Endothelial cell of umbilical vein (primary cell): ENCODE measurements around the gene IL3. TPM values are rescaled to one million over a fixed set of nuclear protein-coding genes. Genes with fewer than 3 reads are reported as not detected.

ENCODE experiments used
- Bru-seq: library from RNA; stranded (reverse); fragments of 400-500 nt; gene quantifications from one replicate; lab custom pipeline; 2021; lab: Mats Ljungman, UMichigan
- BruChase-seq, 2 experiments: library from RNA; stranded (reverse); fragments of 400-500 nt; gene quantifications; one replicate each; lab custom pipeline; 2021; lab: Mats Ljungman, UMichigan
- BruUV-seq: library from RNA; stranded (reverse); fragments of 400-500 nt; replicated peaks from 2 replicates; lab custom pipeline; 2021; lab: Mats Ljungman, UMichigan
- CTCF ChIA-PET: fragments of 300-600, 350-600 bp; sonication (Branson Sonifier 250); formaldehyde crosslinking; loops from one replicate; lab custom pipeline; 2021; ENCODE audit warnings: antibody characterized with exemption, inconsistent platforms; lab: Charles Lee
- POLR2A ChIA-PET: fragments of 300-600, 350-600 bp; sonication (Branson Sonifier 250); formaldehyde crosslinking; loops from one replicate; lab custom pipeline; 2021; ENCODE audit warnings: antibody characterized with exemption, inconsistent platforms; lab: Charles Lee
- DNase-seq: peaks from one replicate; pipeline ENCODE4 v3.0.0-alpha.2; 2011; ENCODE audit warnings: low read depth, low spot score
- FAIRE-seq: peaks from 2 replicates; lab custom pipeline; 2011; peaks lifted over from hg19 to GRCh38; lab: Jason Lieb, UNC
- H2AFZ ChIP-seq: 2 replicates; pipeline ENCODE4 v1.6.0; 2012; ENCODE audit warnings: low read depth, low read length, control low read depth, inconsistent platforms
- H3K27ac ChIP-seq: 2 replicates; pipeline ENCODE4 v1.5.1; 2011; ENCODE audit warnings: low read depth, mild to moderate bottlenecking, control low read depth, low read length, moderate library complexity; ENCODE audit not compliant: insufficient read depth
- H3K27me3 ChIP-seq, 2 experiments: 2 replicates each; pipeline versions ENCODE4 v1.6.0 to v1.6.1; 2011; ENCODE audit warnings: low read length in 2 of 2, mixed read lengths in 1 of 2; ENCODE audit not compliant: control insufficient read depth in 2 of 2, insufficient read depth in 2 of 2
- H3K36me3 ChIP-seq, 2 experiments: 2 replicates in 1 of 2; 3 replicates in 1 of 2; pipeline ENCODE4 v1.5.1; 2011; ENCODE audit warnings: low read length in 2 of 2, mild to moderate bottlenecking in 1 of 2, moderate library complexity in 1 of 2; ENCODE audit not compliant: control insufficient read depth in 2 of 2, insufficient read depth in 2 of 2; ENCODE audit errors: extremely low read depth in 1 of 2
- H3K4me1 ChIP-seq: 3 replicates; pipeline ENCODE4 v1.5.1; 2011; ENCODE audit warnings: mild to moderate bottlenecking, low read length; ENCODE audit not compliant: control insufficient read depth, insufficient read depth; ENCODE audit errors: extremely low read depth
- H3K4me2 ChIP-seq: 2 replicates; pipeline ENCODE4 v1.6.1; 2011; ENCODE audit warnings: low read length, control low read depth, mixed read lengths; ENCODE audit not compliant: insufficient read depth
- H3K4me3 ChIP-seq, 3 experiments: fragments of 200-600 bp in 1 of 3; sonication (generic), shearing (Covaris generic) in 1 of 3; replicated peaks in 1 of 3; 2 replicates each; pipeline ENCODE4 v1.5.1; 2011 to 2016; ENCODE audit warnings: control low read depth in 3 of 3, low read length in 3 of 3, mild to moderate bottlenecking in 2 of 3, inconsistent platforms in 1 of 3, low read depth in 1 of 3, moderate library complexity in 1 of 3; ENCODE audit not compliant: insufficient read depth in 1 of 3
- H3K79me2 ChIP-seq: 2 replicates; pipeline ENCODE4 v1.6.0; 2012; ENCODE audit warnings: low read length, inconsistent platforms; ENCODE audit not compliant: control insufficient read depth, insufficient read depth
- H3K9ac ChIP-seq: replicated peaks from 2 replicates; pipeline ENCODE3; 2011; ENCODE audit warnings: low read length, control low read depth; ENCODE audit not compliant: insufficient read depth; ENCODE audit errors: extremely low read depth
- H3K9me1 ChIP-seq: replicated peaks from 3 replicates; pipeline ENCODE4 v1.6.0; 2011; ENCODE audit warnings: mild to moderate bottlenecking, low read length; ENCODE audit not compliant: control insufficient read depth, insufficient read depth; ENCODE audit errors: extremely low read depth
- H3K9me3 ChIP-seq: replicated peaks from 2 replicates; pipeline ENCODE4 v1.5.1; 2012; ENCODE audit warnings: low read length, inconsistent platforms; ENCODE audit not compliant: control insufficient read depth, insufficient read depth
- H4K20me1 ChIP-seq: replicated peaks from 2 replicates; pipeline ENCODE3; 2011; ENCODE audit warnings: mild to moderate bottlenecking, low read length; ENCODE audit not compliant: control insufficient read depth, insufficient read depth; ENCODE audit errors: extremely low read depth
- CTCF ChIP-seq, 2 donors: IDR thresholded peaks; 1 replicate in 1 of 2; 2 replicates in 1 of 2; pipeline ENCODE4 v1.5.1; 2011; ENCODE audit warnings: low read length in 2 of 2, mild to moderate bottlenecking in 2 of 2, moderate library complexity in 2 of 2, control low read depth in 1 of 2, inconsistent platforms in 1 of 2, low read depth in 1 of 2; ENCODE audit not compliant: insufficient read depth in 1 of 2; ENCODE audit errors: extremely low read depth in 1 of 2
- EZH2 ChIP-seq: IDR thresholded peaks from 2 replicates; pipeline ENCODE4 v1.6.1; 2012; ENCODE audit warnings: borderline replicate concordance, low read depth, mild to moderate bottlenecking, moderate library complexity, low read length, inconsistent platforms; ENCODE audit not compliant: severe bottlenecking
- FOS ChIP-seq: IDR thresholded peaks from 2 replicates; pipeline ENCODE4 v1.6.1; 2011; ENCODE audit warnings: mild to moderate bottlenecking, low read length, moderate library complexity, borderline replicate concordance; ENCODE audit not compliant: insufficient read depth
- GATA2 ChIP-seq: IDR thresholded peaks from 2 replicates; pipeline ENCODE4 v1.7.0; 2011; ENCODE audit warnings: low read depth, mild to moderate bottlenecking, moderate library complexity, mixed read lengths, low read length; ENCODE audit not compliant: insufficient read length, insufficient read depth
- JUN ChIP-seq: IDR thresholded peaks from 2 replicates; pipeline ENCODE4 v1.6.1; 2011; ENCODE audit warnings: borderline replicate concordance, low read depth; ENCODE audit not compliant: insufficient read length, insufficient read depth
- MAX ChIP-seq: IDR thresholded peaks from 2 replicates; pipeline ENCODE4 v1.6.1; 2011; ENCODE audit not compliant: insufficient read depth, insufficient read length
- MYC ChIP-seq: IDR thresholded peaks from one replicate; pipeline ENCODE4 v1.6.1; 2011; ENCODE audit warnings: mild to moderate bottlenecking, low read depth, low read length
- POLR2A ChIP-seq: IDR thresholded peaks from 2 replicates; pipeline ENCODE4 v1.6.1; 2012; ENCODE audit warnings: low read depth, mild to moderate bottlenecking, control low read depth, low read length
- POLR2AphosphoS5 ChIP-seq: IDR thresholded peaks from 2 replicates; pipeline ENCODE4 v1.6.1; 2012; ENCODE audit warnings: low read depth, mild to moderate bottlenecking, control low read depth, low read length, moderate library complexity; ENCODE audit not compliant: insufficient read depth
- dilution Hi-C: fragments of 300-500 bp; cut with MboI; formaldehyde crosslinking; loops from one replicate; pipeline ENCODE4 v1.15.0; 2019; ENCODE audit warnings: low sequenced_read_pairs; ENCODE audit not compliant: extremely low pct_ligation_motif_present
- intact Hi-C: fragments of 100-400 bp; cut with micrococcal nuclease; formaldehyde crosslinking; loops from one replicate; pipeline ENCODE4 v1.10.0; 2022
- long read RNA-seq: library from polyadenylated mRNA; stranded (forward); transcript quantifications from one replicate; pipeline ENCODE4 v2.0.0, GENCODE V29; 2021
- polyA minus RNA-seq, 3 experiments: library from RNA; depleted of rRNA, polyadenylated mRNA; stranded (reverse); fragments of >200 nt; gene quantifications; 1 replicate in 1 of 3; 2 replicates in 2 of 3; pipeline ENCODE4 v1.2.3, GENCODE V29; 2011
- polyA plus RNA-seq, 4 experiments: library from polyadenylated mRNA; depleted of rRNA in 3 of 4; stranded (reverse) in 3 of 4; unstranded in 1 of 4; fragments of >200 nt; gene quantifications; 2 replicates each; pipeline versions ENCODE4 v1.2.1 to v1.2.3, GENCODE V29; 2011 to 2012; ENCODE audit warnings: missing spikeins in 1 of 4
- total RNA-seq: library from RNA; stranded (reverse); gene quantifications from 2 replicates; pipeline ENCODE4 v1.2.3, GENCODE V29; 2021

The IL3 gene
- total RNA-seq (not detected in 2 replicates), polyA plus RNA-seq (not detected in 2 replicates), polyA minus RNA-seq (not detected in 2 replicates), Bru-seq, nascent RNA (not detected), BruChase-seq, experiment 1, labeled RNA remaining after a 6-hour chase (not detected), BruChase-seq, experiment 2, labeled RNA remaining after a 2-hour chase (not detected)
- not detected in 2 replicates for polyA plus RNA-seq (2011; cell fraction: cytosol; rRNA removed)
- not detected in 2 replicates for polyA plus RNA-seq (2011; cell fraction: nucleus; rRNA removed)
- not detected in 2 replicates for polyA plus RNA-seq (2012)
- polyA minus RNA-seq (2011; cell fraction: cytosol; rRNA and poly(A)+ RNA removed): not detected
- not detected in 2 replicates for polyA minus RNA-seq (2011; cell fraction: nucleus; rRNA and poly(A)+ RNA removed)
- long read RNA-seq: 0 reads

GRCh38 chr5:132060501-132061161 is at the start of gene IL3:
Gene IL3, plus strand, starts transcription at chr5:132060655. Its CDS starts 52 bp downstream, at chr5:132060707.
- DNase-seq (no peak), FAIRE-seq (no peak)
- Histone ChIP-seq H4K20me1 (no peaks in the 10 kb centered on the region), H3K36me3 (no peaks in the 10 kb centered on the region), H3K4me2 (no peak within 1 kb of the TSS), H3K4me3 (no peak within 1 kb of the TSS), H3K4me1 (no peaks in the 10 kb centered on the region), H3K9me1 (no peaks in the 10 kb centered on the region), H3K27ac (no peak within 1 kb of the TSS), H2AFZ (no peak within 1 kb of the TSS), H3K79me2 (no peaks in the 10 kb centered on the region), H3K27me3 (peaks cover 0 to 1% of the 10 kb centered on the region in 2 experiments), H3K9ac (no peak within 1 kb of the TSS), H3K9me3 (no peaks in the 10 kb centered on the region)
- BruUV-seq: no TSS peak
- intact Hi-C loops: loop anchor here (5.0 kb wide), 1 partner anchor 437 kb away; no protein-coding TSS in a partner anchor
- ChIA-PET POLR2A (no interaction called here), CTCF (interaction anchor here (1.0 to 3.7 kb wide), 4 partner anchors 73 to 638 kb away, joined by 4 to 37 read pairs (median 14); no protein-coding TSS in a partner anchor)
- dilution Hi-C loops: no loop called here
- TF ChIP-seq MYC (no peak), CTCF (IDR thresholded peaks at IDR 0.05; ENCODE audit: extremely low read depth in 1 of 2, insufficient read depth in 1 of 2, low read depth in 1 of 2, low read length in 2 of 2) (no peak), JUN (no peak), FOS (no peak), POLR2AphosphoS5 (no peak), EZH2 (no peak), MAX (no peak), POLR2A (no peak), GATA2 (no peak)
